GM19452 (cell line): ENCODE results near the gene SLCO3A1.

Experiments
- ATAC-seq: cut with Tn5 transposase; IDR thresholded peaks from one replicate; pipeline ENCODE4 v1.9.1; 2021; ENCODE audit not compliant: unreplicated experiment

Gene SLCO3A1

DNA sequence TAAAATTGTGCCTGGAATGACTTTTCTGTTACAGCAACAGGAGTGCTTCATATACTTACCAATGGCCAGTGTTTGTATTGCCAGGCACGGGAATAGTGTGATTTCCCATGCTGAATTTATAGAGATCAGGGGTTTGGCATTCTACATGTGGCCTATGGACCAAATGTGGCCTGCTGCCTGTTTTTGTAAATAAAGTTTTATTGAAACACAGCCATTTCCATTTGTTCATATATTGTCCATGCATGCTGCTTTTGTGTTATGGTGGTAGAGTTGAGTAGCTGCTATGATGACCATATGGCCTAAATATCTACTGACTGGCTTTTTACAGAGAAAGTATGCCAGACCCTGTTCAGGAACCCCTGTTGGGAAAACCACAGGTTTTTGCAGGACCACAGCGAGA is 55.6 kb downstream of the SLCO3A1 start:
- no peak for ATAC-seq

DNA sequence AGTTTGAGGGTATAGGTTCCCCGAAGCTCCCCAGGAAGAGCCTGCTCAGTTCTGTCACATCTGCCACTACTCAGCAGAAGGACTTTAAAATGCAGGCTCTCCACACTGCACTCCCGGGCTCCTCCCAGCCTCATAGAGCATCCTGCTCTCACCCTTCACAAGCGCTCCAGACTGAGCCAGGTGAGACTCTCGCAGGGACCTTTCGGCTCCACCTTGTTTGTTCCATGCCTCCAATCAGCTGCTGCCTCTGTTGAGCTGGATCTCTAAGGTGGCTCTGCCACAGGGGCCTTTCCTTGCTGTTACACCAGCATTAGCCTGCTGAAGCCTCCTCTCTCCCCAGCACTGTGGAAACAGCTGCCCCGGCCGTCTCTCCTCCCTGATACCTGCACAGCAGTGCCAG is 56.1 kb downstream of the SLCO3A1 start:
- ATAC-seq, result no peak

DNA sequence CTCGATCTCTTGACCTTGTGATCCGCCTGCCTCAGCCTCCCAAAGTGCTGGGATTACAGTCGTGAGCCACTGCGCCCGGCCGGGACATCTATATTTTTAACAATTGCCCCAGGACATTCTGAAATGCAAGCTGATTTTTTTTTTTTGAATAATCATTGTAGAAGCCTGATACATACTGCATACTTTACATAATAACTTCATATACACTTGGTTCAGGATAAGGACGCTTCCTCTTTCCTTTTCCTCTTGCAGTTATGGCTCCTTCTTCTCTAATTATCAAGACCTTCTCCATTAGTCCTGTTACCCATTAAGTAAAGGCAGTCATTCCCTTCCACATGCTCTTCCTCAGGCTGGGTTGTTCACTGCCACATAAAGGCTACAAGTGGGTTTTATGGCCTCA is 58.3 kb downstream of the SLCO3A1 start:
- no peak for ATAC-seq

DNA sequence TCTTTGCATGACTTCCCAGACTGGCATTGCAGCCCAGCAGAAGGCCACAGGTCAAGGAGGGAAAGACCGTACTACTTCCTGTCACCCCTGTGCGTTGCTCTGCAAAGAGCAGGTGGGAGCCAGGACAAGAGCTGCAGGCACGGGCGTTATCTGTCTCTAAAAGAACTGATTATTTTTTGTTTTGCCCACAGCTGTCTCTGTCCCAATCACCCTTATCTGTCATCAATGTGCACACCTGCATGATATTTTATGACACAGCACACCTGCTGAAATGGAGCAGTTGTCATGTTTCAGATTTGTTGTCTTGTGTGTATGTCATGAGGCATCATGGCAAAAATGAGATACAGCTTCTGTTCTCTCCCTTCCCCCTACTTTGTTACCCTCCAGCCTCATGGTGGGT is 58.8 kb downstream of the SLCO3A1 start:
- ATAC-seq, result no peak

DNA sequence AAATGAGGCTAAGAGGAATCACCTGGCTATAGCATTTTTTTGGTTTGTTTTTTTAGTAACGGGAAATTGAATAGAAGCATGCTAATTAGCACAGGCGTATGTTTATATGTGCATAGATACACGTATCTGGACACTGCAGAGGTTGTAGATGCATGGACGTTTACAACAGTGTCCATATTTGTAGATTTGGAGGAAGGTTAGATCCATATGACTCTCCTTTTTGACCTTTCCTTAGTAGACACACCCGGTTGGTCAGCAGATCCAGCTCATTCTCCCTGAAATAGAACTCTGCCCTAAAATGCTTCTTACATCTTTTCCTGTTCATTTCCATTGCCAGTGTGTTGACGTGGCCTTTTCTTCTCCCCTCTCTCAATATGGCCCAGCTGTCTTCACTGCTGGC is 60.1 kb downstream of the SLCO3A1 start:
- ATAC-seq, result no peak

DNA sequence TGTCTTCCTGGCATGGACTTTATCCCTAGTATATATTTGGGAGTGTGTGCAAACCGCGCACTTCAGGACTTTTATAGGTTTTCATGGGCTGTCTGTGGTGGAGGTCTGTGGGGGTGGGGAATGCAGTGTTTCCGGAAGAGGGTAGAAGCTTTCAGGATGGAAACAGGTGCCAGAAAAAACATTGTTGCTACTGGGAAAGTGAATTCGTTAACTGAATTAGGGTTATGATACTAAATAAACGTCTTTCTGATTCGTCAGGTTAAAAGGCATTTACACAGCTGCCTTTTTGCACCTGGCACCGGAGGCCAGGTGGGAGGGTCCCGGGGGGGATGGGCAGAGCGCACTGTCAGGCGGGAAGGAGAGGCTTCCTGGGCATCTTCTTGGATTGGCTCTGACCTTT is 62.1 kb downstream of the SLCO3A1 start:
- ATAC-seq, result no peak

DNA sequence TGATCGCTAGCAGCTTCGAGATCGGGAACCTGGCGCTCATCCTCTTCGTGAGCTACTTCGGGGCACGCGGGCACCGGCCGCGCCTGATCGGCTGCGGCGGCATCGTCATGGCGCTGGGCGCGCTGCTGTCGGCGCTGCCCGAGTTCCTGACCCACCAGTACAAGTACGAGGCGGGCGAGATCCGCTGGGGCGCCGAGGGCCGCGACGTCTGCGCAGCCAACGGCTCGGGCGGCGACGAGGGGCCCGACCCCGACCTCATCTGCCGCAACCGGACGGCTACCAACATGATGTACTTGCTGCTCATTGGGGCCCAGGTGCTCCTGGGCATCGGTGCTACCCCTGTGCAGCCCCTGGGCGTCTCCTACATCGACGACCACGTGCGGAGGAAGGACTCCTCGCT is 62.5 kb downstream of the SLCO3A1 start:
- ATAC-seq, result no peak

DNA sequence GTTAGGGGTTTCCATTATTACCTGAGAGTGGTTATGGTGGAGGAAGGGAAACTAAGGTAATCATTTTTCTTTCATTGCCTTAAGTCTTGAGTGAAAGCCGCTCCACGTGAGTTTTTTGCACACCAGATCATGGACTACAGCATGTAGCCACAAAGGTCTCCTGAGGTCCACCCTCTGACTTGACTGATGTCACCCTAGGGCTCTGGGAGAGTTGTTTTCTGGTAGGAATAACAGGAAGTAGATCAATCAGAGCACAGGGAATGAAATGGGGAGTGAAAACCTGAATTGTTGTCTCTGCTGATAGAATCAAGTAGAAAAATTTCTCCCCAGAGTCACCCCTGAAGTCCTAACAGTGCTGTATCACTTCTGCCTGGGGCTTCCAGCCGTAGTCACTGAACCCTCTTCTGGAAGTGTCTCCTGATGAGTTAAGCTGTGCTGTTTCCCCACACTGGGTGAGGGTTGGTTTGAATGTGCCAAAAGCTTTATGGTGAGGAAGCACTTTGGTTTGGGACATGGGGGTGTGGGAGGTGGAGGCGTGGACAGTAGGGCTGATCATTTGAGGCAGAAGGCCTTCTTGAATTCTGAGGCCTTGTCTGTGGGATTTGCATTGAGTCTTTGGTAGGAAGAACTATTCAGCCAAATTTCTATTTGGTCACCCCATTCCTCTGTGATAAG is 64.3 kb downstream of the SLCO3A1 start:
- no peak for ATAC-seq

DNA sequence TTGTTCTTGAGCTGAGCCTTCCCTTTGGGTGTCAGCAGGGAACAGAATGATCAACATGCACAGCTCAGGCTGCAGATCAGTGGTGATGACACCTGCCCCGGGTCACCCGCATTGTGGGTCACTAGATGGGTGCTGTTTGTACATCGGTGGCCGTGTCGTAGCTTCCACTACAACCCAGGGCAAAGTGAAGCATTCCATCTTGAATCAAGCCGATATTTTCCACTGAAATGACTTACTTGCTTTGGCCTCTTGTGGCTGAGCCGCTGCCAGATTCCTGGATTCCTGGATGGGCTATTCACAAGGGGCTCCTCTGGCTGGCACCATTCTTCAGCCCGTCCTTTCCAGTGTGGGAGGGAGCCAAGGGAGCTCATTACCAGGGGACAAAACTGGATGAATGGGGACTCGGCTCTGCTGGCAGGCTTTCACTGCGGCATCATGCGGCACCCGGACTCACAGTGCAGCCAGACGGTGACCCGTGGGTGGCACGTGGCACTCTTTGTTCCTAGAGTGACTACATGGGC is 65.6 kb downstream of the SLCO3A1 start:
- no peak for ATAC-seq

DNA sequence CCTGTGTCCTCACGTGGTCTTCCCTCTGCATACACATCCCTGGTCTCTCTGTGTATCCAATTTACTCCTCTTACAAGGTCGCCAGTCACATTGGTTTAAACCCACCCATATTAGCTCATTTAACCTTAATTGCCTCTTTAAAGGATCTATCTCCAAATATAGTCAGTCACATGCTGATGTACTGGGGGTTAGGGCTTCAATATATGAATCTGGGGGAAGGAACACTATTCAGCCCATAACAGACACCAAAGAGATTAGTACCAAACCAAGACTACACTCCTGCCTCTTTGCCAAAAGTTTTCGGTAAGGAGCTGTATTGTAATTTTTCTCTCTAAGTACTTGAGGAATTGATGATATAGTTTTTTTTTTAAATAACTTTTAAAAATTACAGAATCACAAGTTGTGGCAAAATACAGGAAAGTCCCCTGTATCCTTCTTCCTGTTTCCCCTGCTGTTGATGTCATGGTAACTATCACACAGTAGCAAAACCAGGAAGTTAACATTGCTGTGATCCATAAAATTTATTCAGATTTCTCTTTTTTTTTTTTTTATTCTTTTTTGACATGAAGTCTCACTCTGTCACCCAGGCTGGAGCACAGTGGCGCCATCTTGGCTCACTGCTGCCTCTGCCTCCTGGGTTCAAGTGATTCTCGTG is 67.8 kb downstream of the SLCO3A1 start:
- ATAC-seq, result no peak

DNA sequence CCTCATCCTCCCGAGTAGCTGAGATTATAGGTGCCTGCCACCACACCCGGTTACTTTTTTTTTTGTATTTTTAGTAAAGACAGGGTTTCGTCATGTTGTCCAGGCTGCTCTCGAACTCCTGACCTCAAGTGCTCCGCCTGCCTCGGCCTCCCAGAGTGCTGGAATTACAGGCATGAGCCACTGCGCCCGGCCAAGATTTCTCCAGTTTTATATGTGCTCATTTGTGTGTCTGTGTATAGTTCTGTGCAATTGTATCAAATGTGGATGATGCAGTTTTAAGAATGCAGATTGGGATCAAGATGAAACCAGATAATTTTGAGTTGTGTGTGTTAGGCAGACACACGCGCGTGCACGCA is 68.3 kb downstream of the SLCO3A1 start:
- ATAC-seq, result no peak

DNA sequence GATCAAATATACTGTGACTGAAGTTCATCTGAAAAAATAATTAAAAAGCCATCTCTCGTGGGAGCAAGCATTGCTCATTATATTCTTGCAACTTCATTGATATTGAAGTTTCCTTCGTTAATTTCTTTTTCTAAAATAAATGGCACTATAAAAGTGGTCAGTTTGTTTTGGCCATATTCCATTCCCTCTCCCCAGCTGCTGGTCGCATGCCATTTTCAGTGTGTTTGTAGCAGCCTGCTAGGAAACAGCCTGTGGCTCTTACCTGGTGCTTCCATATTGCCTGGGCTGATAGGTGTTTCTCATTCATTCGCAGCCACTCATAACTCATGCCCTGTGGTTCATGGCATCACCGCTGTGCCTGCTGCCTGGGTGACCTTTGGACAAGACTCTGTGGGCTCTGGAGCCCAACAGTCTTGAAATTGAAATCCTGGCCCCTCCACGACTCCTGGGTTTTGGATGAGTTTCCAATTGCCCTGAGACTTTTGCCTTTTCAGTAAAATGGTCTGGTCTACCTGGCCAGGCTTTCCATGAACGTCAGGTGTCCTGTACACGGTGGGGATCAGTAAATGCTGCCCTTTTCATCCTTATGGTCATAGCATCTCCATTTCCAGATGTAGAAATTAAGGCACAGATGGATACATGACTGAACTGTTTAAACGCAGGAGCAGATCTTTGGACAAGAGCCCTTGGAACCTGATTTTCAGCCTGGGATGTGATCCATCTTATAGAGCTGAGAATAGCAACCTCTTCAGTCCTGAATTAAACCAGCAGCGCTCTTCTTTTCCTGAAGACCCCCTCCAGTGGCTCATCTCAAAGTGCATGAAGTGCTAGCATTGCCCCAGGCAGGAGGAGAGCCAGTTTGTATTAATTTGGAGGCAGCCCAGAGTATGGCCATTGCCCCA is 69.4 kb downstream of the SLCO3A1 start:
- no peak for ATAC-seq

DNA sequence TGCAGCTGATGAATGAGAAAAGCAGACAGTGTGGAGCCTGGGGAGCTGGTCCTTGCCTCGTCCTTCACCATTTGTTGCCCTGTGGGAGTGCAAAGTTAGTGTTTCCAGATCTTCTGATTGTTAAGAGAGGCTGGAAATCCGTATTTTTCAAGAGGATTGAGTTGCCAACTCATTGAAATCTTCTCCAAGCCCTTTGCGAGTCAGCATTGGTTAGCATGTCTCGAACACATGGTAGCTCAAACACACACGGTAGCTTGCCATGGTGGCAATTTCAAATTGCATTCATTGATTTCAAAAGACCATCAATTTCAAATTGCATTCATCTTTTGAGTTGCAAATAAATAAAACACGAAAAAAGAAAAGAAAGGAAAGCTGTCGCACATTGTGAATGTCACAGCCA is 70.7 kb downstream of the SLCO3A1 start:
- no peak for ATAC-seq

DNA sequence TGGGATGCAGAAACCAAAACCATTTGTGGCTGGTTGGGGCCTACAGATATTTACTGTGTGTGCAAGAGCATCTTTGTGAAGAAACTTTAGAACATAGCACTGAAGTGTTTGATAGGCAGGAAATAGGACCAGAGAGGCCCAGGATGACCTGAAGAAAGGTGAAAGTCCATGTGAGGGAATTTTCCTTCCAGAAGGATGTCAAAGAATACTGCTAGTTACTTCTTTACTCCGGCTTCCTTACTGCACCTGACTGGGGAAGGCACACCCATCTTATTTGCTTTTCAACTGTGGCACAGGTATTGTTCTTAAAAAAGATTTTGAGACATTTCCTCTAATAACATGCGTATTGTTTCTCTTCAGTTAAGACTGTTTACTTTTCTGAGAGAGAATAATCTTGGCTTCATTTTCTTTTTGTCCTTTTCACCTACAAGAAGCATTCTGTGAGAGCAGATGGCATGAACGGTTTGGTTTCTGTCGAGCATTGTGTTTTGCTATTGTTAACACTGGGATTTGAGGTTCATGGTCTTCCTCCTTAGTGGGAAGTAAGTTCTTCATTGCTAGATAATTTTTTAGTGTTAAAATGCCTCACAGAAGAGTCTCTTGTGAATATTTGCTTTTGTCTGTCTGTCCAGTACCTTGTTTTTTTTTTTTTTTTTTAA is 71.5 kb downstream of the SLCO3A1 start:
- ATAC-seq, result no peak

DNA sequence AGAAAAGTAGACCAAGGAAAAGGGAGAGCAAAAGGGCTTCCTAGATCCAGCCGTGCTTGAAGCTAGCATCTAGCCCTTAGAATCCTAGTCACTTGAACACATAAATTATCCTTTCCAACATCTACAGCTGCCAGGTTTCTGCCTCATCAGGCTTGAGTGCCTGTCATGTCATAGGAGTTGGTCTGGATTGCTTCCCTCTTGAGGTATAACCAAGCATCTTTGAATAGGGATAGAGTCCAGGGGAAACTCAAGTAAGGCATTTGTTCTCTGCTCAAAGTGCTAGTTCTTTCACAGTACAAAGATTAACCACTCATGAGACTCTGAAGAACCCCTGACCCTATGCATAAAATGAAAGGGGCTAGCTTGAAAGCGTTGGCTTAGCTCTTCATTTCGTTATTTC is 72.3 kb downstream of the SLCO3A1 start:
- ATAC-seq, result no peak

DNA sequence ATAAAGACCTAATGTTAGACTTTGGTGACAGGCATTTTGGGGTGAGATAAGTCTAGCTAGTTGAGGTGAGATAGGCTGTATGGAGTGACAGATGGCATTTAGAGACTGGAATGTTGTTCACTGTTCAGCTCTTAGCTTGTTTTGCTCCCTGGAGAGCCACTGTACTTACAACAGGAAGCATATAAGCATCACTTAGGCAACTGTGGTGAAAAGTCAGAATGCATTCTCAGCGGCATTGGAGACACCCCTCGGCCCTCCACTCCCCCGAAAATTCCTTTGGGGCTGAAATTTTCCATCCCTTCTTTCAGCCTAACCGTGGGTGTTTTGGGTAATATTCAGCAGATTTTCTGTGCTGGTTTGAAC is 73.4 kb downstream of the SLCO3A1 start:
- ATAC-seq, result no peak

DNA sequence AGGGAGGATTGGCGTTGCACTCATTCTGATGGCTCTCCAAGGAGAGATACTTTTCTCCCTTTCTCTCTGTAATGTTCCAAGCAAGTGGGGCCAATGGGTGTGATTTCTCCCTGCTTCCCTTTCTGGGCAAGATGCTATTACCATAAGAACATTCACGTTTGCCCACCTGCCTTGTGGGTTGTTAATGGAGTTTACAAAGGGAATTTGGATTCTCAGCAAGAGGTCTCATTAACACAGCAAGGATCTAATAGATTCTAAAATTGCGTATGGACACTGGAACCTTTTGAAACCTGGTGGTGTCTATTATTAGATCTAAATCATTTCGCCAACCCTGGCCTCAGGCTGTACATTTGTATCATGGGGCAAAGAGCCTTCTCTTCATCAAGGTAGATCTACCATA is 74.1 kb downstream of the SLCO3A1 start:
- ATAC-seq, result no peak

DNA sequence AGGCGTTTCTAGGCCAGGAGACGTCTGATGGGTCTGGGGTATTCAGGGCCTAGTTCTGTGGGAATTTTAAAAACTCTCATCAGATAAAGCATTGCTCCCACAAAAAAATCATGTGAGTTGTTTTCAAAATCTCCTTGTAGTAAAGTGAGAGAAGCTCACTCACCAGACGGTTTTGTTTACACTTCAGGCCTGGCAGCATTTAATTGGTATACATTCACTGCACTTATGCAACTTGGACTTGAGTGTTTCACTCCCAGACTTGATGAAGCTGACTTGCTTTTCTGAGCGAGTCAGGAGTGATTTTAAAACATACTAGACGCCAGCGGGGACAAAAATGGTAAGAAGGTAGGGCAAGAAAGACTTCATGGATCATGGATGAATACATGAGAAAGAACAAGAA is 75.2 kb downstream of the SLCO3A1 start:
- no peak for ATAC-seq

DNA sequence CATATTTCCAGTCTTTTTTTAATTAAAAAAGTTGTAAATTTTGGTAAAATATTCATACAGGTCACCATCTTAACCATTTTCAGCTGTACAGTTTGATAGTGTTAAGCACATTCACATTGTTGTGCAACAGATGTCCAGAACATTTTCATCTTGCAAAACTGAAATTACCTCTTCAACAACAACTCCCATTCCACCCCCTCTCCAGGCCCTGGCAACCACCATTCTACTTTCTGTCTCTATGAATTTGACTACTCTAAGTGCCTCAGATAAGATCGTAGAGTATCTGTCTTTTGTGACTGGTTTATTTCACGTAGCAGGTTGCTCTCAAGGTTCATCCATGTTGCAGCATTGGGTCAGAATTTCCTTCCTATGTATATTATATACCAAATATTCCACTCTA is 76.0 kb downstream of the SLCO3A1 start:
- no peak for ATAC-seq

DNA sequence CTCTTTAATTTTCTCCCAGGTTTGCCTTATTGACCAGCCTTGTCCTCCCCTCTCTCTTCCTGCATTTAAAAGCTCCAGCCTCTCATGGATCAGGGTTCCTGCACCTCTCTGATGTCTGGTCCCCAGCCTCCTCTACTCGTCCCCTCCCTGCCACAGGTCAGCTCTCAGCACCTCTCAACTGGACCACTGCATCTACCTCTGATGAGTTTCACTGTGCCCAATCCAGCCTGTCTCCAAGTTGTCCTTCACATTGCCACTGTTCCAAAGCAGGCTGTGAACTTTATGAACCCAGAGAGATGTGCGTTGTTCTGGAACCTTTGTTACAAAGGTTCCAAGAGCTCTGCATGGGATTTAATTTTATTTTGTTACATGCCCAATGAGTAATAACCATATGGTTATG is 76.6 kb downstream of the SLCO3A1 start:
- ATAC-seq, result no peak

DNA sequence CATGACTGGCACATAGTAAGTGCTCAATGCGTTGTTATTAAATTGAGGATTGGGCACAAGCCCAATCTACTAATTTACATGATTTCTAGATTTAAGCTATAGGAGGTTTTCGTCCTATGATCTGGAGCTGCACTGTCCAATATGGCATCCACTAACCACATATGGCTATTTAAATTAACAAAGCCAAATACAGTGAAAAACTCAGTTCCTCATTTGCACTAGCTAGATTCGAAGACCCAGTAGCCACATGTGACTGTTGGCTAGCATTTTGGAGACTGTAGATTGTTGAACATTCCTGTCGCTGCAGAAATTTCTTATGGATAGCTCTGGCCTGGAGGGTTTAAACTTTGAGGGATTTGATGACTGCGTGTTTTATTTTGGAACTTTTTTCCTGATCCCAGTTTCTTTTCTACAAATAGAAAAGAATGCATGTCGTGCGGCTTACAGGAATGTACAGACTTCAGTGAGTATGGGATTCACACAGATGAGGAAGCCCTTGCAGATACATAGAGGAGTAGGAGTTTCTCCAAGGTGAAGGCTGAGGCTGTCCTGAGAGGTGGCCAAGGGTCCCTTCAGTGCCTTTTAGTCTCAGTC is 82.8 kb downstream of the SLCO3A1 start:
- no peak for ATAC-seq
